Lower lobe of right lung (tissue), 2 donors: ENCODE data around the gene TMEM255B. TPM values are rescaled to one million over a fixed set of nuclear protein-coding genes. Genes with fewer than 3 reads are reported as not detected.

ENCODE experiments used
- ATAC-seq, 2 donors: fragments of 200-7000 bp; cut with Tn5 transposase; one replicate each; pipeline ENCODE4 v1.9.1; 2020 to 2022; ENCODE audit warnings: mild to moderate bottlenecking in 2 of 2, moderate library complexity in 2 of 2
- DNase-seq: peaks from one replicate; pipeline ENCODE4 v3.0.0-alpha.2; 2020
- H3K27ac ChIP-seq: fragments of 200-600 bp; one replicate; pipeline ENCODE4 v1.8.0; 2022
- H3K27me3 ChIP-seq: fragments of 200-600 bp; one replicate; pipeline ENCODE4 v1.8.0; 2022; ENCODE audit warnings: low read depth
- H3K36me3 ChIP-seq: fragments of 200-600 bp; one replicate; pipeline ENCODE4 v1.8.0; 2022; ENCODE audit warnings: mild to moderate bottlenecking
- H3K4me1 ChIP-seq: fragments of 200-600 bp; one replicate; pipeline ENCODE4 v1.8.0; 2022
- H3K4me3 ChIP-seq: fragments of 200-600 bp; one replicate; pipeline ENCODE4 v1.8.0; 2022; ENCODE audit warnings: mild to moderate bottlenecking
- H3K9me3 ChIP-seq: fragments of 200-600 bp; one replicate; pipeline ENCODE4 v1.8.0; 2022
- intact Hi-C: fragments of 100-400 bp; cut with DNase I; formaldehyde crosslinking; loops from one replicate; pipeline ENCODE4 v1.11.0; 2022
- total RNA-seq: library from RNA; stranded (reverse); fragmentation: NEBNext Ultra II Directional; extraction: Animal tissue kit (Norgen Biotek cat#: 25700); gene quantifications from one replicate; pipeline ENCODE4 v1.2.1, GENCODE V29; 2021
- TF ChIP-seq, protein P1 (sequence below): fragments of 200-600 bp; IDR thresholded peaks from one replicate; pipeline ENCODE4 v1.8.0; 2022; ENCODE audit warnings: antibody characterized with exemption, mild to moderate bottlenecking
- donor health status: DM: no; HTN: yes; CAD: no; lungs with severe emphysema.

TMEM255B gene
- total RNA-seq, 1 donor from 2014 or later: 21.5 TPM

DNA sequence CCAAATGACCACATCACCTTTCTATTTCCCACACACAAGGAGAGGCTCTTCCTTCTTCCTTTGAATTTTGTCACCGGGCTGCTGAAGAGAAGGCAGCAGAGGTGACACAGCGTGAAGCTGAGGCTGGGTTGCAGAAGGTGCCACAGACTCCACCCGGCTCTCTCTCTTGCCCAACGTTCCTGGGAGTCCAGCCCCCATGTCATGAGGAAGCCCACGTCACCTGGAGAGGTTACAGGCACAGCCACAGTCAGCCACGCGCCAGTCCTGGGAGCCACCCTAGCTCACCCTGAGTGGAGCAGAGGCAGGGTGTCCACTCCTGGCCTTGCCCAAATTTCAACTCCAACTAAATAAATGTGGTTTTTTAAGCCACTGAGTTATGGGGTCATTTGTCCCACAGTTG lies 4.8 kb upstream of the TMEM255B start:
- peaks cover 8% of the 10 kb centered on the region for H3K4me1 ChIP-seq
- DNase-seq: no peak
- no peaks in the 10 kb centered on the region for H3K36me3 ChIP-seq
- intact Hi-C loops: no loop called here
- H3K27ac ChIP-seq: no peak overlapping the region
- TF ChIP-seq, protein P1, sequence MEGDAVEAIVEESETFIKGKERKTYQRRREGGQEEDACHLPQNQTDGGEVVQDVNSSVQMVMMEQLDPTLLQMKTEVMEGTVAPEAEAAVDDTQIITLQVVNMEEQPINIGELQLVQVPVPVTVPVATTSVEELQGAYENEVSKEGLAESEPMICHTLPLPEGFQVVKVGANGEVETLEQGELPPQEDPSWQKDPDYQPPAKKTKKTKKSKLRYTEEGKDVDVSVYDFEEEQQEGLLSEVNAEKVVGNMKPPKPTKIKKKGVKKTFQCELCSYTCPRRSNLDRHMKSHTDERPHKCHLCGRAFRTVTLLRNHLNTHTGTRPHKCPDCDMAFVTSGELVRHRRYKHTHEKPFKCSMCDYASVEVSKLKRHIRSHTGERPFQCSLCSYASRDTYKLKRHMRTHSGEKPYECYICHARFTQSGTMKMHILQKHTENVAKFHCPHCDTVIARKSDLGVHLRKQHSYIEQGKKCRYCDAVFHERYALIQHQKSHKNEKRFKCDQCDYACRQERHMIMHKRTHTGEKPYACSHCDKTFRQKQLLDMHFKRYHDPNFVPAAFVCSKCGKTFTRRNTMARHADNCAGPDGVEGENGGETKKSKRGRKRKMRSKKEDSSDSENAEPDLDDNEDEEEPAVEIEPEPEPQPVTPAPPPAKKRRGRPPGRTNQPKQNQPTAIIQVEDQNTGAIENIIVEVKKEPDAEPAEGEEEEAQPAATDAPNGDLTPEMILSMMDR: no peak
- H3K4me3 ChIP-seq: no peak overlapping the region
- peaks cover 3% of the 10 kb centered on the region for H3K27me3 ChIP-seq
- no peaks in the 10 kb centered on the region for H3K9me3 ChIP-seq
- ATAC-seq: no peak

DNA sequence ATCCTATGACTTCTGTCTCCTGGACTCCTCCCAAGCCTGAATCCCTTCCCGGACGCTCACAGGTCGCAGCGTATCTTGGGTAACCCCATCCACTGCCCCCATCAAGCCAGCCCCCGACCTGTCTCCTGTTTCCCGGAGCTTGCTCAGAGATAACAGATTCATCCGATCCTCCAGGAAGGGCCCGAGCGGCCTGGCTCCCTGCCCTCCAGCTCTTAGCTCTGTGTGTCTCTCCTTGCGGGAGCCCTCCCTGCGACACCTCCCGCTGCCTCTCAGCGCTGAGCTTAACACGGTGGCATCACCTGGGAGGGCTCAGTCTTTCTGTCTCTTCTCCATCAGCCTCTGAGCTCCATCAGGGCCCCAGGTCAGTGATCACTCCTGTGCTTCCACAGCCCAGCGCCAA lies 4.3 kb upstream of the TMEM255B start:
- H3K27me3 ChIP-seq: peaks cover 3% of the 10 kb centered on the region
- no peaks in the 10 kb centered on the region for H3K9me3 ChIP-seq
- H3K36me3 ChIP-seq: no peaks in the 10 kb centered on the region
- no peak for ATAC-seq
- TF ChIP-seq, protein P1: no peak
- no peak for DNase-seq
- H3K4me3 ChIP-seq: no peak overlapping the region
- no peak overlapping the region for H3K27ac ChIP-seq
- H3K4me1 ChIP-seq: peaks cover 12% of the 10 kb centered on the region
- intact Hi-C loops: no loop called here

DNA sequence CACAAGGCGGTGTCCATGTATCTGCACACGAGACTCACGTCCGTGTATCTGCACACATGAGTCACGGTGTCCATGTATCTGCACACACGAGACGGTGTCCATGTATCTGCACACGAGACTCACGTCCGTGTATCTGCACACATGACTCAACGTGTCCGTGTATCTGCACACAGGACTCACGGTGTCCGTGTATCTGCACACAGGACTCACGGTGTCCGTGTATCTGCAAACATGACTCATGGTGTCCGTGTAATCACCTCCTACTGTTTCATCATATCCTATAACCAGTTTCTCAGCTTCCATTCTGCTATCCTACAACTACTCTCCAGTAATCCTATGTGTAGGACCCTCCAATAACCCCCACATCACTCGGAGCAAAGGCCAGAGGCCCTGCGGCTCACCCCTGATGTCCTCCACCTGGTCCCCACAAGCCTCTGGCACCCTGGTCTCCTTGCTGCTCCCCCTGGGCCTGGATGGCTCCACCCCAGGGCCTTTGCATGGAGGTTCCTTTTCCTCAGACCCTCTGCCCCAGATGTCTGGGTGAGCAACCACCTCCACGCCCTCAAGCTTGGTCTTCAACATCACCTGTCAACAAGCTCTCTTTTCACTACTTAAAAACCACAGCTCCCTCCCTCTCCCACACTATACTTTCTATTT lies 2.5 kb upstream of the TMEM255B start:
- no peaks in the 10 kb centered on the region for H3K9me3 ChIP-seq
- H3K4me3 ChIP-seq: no peak overlapping the region
- TF ChIP-seq, protein P1: no peak
- peaks cover 17% of the 10 kb centered on the region for H3K4me1 ChIP-seq
- H3K27me3 ChIP-seq: peaks cover 3% of the 10 kb centered on the region
- H3K27ac ChIP-seq: no peak overlapping the region
- ATAC-seq: no peak
- no peak for DNase-seq
- intact Hi-C loops: no loop called here
- H3K36me3 ChIP-seq: no peaks in the 10 kb centered on the region

DNA sequence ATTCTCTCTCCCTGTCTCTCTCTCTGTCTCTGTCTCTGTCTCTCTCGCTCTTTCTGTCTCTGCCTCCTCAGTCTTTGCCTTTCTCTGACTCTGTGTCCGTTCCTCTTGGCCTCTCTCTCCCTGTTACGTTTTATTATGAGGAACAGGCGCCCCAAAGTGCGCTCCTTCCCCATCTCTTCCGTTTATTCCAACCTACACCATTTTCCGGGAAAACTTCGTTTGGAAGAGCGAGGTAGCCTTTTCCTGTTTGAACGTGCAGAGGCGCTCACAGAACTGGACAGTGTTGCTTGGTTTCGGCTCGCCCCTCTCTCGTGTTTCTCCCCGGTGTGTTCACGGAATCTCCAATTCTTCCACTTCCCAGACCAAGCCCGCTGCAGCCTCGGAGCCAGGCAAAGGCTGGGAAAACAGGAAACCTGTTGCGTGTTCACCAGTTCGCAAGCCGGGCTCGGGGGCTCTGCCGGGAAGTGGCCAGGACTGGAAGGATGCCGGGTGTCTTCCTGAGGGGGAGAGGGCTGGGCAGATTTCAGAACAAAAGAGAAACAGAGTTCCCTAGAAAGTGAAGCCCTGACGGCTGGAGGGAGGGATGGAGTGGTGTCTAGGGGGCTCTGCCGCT lies 605 bp downstream of the TMEM255B start:
- peak overlapping the region; percentile 86 for H3K27ac ChIP-seq
- TF ChIP-seq, protein P1: no peak
- peak overlapping the region; percentile 82 for H3K4me3 ChIP-seq
- ATAC-seq (peak; percentile 3 to 34), DNase-seq (no peak)
- peaks cover 10% of the 10 kb centered on the region for H3K27me3 ChIP-seq
- H3K9me3 ChIP-seq: no peaks in the 10 kb centered on the region
- intact Hi-C loops: no loop called here
- peaks cover 17% of the 10 kb centered on the region for H3K4me1 ChIP-seq
- H3K36me3 ChIP-seq: no peaks in the 10 kb centered on the region

DNA sequence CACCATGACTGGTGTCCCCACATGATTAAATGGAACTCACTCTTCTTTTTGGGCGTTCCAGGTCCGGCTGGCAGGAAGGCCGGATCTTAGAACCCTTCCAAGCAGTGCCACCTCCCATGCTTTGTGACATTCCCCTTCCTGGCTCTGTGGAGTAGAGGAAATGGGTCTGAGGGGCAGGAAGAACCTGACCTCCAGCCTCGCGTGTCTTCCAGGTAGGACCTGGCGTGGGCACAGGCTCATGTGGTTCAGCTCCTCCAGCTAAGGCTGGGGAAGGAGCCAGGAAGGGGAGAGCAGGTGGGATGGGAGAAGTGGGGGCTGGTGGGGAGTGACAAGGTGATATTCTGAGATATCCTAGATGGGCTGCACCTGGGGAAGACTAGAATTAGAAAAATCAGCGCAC lies 2.1 kb downstream of the TMEM255B start:
- no peaks in the 10 kb centered on the region for H3K9me3 ChIP-seq
- no peaks in the 10 kb centered on the region for H3K36me3 ChIP-seq
- ATAC-seq (no peak), DNase-seq (no peak)
- H3K27ac ChIP-seq: no peak overlapping the region
- intact Hi-C loops: no loop called here
- H3K4me1 ChIP-seq: peaks cover 17% of the 10 kb centered on the region
- no peak overlapping the region for H3K4me3 ChIP-seq
- TF ChIP-seq, protein P1: no peak
- H3K27me3 ChIP-seq: peaks cover 6% of the 10 kb centered on the region
